H1 (cell line): ENCODE measurements around the gene MSL1. TPM values are rescaled to one million over a fixed set of nuclear protein-coding genes. Genes with fewer than 3 reads are reported as not detected.

Source experiments
- CTCF ChIA-PET: fragments of 300-600 bp; sonication (Branson Sonifier 250); formaldehyde crosslinking; loops from one replicate; lab custom pipeline; 2021; ENCODE audit not compliant: partially characterized antibody; lab: Charles Lee
- POLR2A ChIA-PET: fragments of 300-600 bp; sonication (Branson Sonifier 250); formaldehyde crosslinking; loops from one replicate; lab custom pipeline; 2021; ENCODE audit warnings: inconsistent platforms; ENCODE audit not compliant: partially characterized antibody; lab: Charles Lee
- DNase-seq, 2 experiments: peaks; one replicate each; pipeline versions ENCODE4 v3.0.0 to v3.0.0-alpha.2; 2010 to 2022; ENCODE audit warnings: low spot score in 2 of 2, low read depth in 1 of 2, mixed read lengths in 1 of 2
- FAIRE-seq: peaks from 2 replicates; lab custom pipeline; 2011; peaks lifted over from hg19 to GRCh38; lab: Jason Lieb, UNC
- H2AFZ ChIP-seq: 2 replicates; pipeline ENCODE4 v1.8.1; 2012; ENCODE audit warnings: low read length, inconsistent platforms
- H2AK5ac ChIP-seq: 2 replicates; pipeline ENCODE4 v1.6.1; 2013; ENCODE audit warnings: low read depth, low read length
- H2BK120ac ChIP-seq: replicated peaks from 2 replicates; pipeline ENCODE3; 2013; ENCODE audit warnings: low read depth, low read length, inconsistent platforms
- H2BK12ac ChIP-seq: 2 replicates; pipeline ENCODE4 v1.6.1; 2013; ENCODE audit warnings: low read depth, low read length
- H2BK15ac ChIP-seq: 2 replicates; pipeline ENCODE4 v1.6.1; 2013; ENCODE audit warnings: low read length
- H2BK20ac ChIP-seq: 2 replicates; pipeline ENCODE4 v1.6.1; 2013; ENCODE audit warnings: low read length
- H2BK5ac ChIP-seq: 2 replicates; pipeline ENCODE4 v1.6.1; 2013; ENCODE audit warnings: low read depth, low read length
- H3K14ac ChIP-seq: 2 replicates; pipeline ENCODE4 v1.6.1; 2013; ENCODE audit warnings: inconsistent platforms; ENCODE audit not compliant: insufficient read length
- H3K18ac ChIP-seq: 2 replicates; pipeline ENCODE4 v1.6.1; 2013; ENCODE audit warnings: low read length; ENCODE audit errors: extremely low read depth
- H3K23ac ChIP-seq: 2 replicates; pipeline ENCODE4 v1.6.1; 2013; ENCODE audit warnings: inconsistent platforms; ENCODE audit not compliant: insufficient read length
- H3K23me2 ChIP-seq: 2 replicates; pipeline ENCODE4 v1.6.1; 2013; ENCODE audit warnings: low read depth, low read length
- H3K27ac ChIP-seq: 2 replicates; pipeline ENCODE4 v1.6.1; 2011; ENCODE audit warnings: low read depth, low read length, inconsistent platforms
- H3K27me3 ChIP-seq, 4 experiments: replicated peaks in 1 of 4; 1 replicate in 1 of 4; 2 replicates in 3 of 4; pipeline versions ENCODE4 v1.6.1 to v1.8.1; 2011 to 2013; ENCODE audit warnings: low read length in 3 of 4, mild to moderate bottlenecking in 3 of 4, inconsistent platforms in 2 of 4, mixed read lengths in 2 of 4, moderate library complexity in 1 of 4; ENCODE audit not compliant: control insufficient read depth in 3 of 4, insufficient read depth in 3 of 4; ENCODE audit errors: extremely low read depth in 1 of 4
- H3K36me3 ChIP-seq, 4 experiments: 2 replicates each; pipeline versions ENCODE4 v1.6.1 to v1.8.1; 2011 to 2013; ENCODE audit warnings: mild to moderate bottlenecking in 4 of 4, low read length in 3 of 4, moderate library complexity in 2 of 4, control low read depth in 1 of 4, inconsistent platforms in 1 of 4; ENCODE audit not compliant: insufficient read depth in 4 of 4, control insufficient read depth in 2 of 4
- H3K4ac ChIP-seq: replicated peaks from 2 replicates; pipeline ENCODE3; 2013; ENCODE audit warnings: low read length, low read depth, mixed read lengths, inconsistent platforms; ENCODE audit not compliant: insufficient read length
- H3K4me1 ChIP-seq, 4 experiments: replicated peaks in 1 of 4; 1 replicate in 1 of 4; 2 replicates in 3 of 4; pipeline versions ENCODE4 v1.6.1 to v1.8.1; 2011 to 2013; ENCODE audit warnings: low read length in 3 of 4, inconsistent platforms in 2 of 4, mixed read lengths in 1 of 4; ENCODE audit not compliant: insufficient read depth in 4 of 4, control insufficient read depth in 3 of 4
- H3K4me2 ChIP-seq, 2 experiments: 2 replicates each; pipeline versions ENCODE4 v1.6.1 to v1.8.1; 2011 to 2013; ENCODE audit warnings: low read depth in 2 of 2, low read length in 2 of 2, control low read depth in 1 of 2, inconsistent platforms in 1 of 2, mild to moderate bottlenecking in 1 of 2; ENCODE audit not compliant: insufficient read depth in 1 of 2
- H3K4me3 ChIP-seq, 4 experiments: fragments of 200-600, 300-600 bp in 1 of 4; sonication (generic), shearing (Covaris generic), sonication (Bioruptor Twin) in 1 of 4; 2 replicates each; pipeline versions ENCODE4 v1.5.1 to v1.8.1; 2011 to 2016; ENCODE audit warnings: low read length in 4 of 4, low read depth in 3 of 4, control low read depth in 2 of 4, inconsistent platforms in 2 of 4, mild to moderate bottlenecking in 2 of 4, mixed read lengths in 1 of 4, moderate library complexity in 1 of 4; ENCODE audit not compliant: insufficient read depth in 2 of 4; ENCODE audit errors: extremely low read depth in 1 of 4
- H3K56ac ChIP-seq: replicated peaks from 2 replicates; pipeline ENCODE3; 2013; ENCODE audit warnings: low read depth, mild to moderate bottlenecking, mixed read lengths, low read length, inconsistent platforms; ENCODE audit not compliant: insufficient read length
- H3K79me1 ChIP-seq: 2 replicates; pipeline ENCODE4 v1.6.1; 2013; ENCODE audit warnings: low read depth, low read length, control low read depth
- H3K79me2 ChIP-seq, 2 experiments: 2 replicates each; pipeline versions ENCODE4 v1.6.1 to v1.8.1; 2012 to 2013; ENCODE audit warnings: low read length in 2 of 2, mild to moderate bottlenecking in 2 of 2, inconsistent platforms in 1 of 2; ENCODE audit not compliant: insufficient read depth in 2 of 2, control insufficient read depth in 1 of 2
- H3K9ac ChIP-seq, 4 experiments: replicated peaks in 1 of 4; 1 replicate in 1 of 4; 2 replicates in 3 of 4; pipeline versions ENCODE4 v1.6.1 to v1.8.1; 2011 to 2013; ENCODE audit warnings: low read depth in 3 of 4, low read length in 3 of 4, control low read depth in 2 of 4, mild to moderate bottlenecking in 2 of 4, moderate library complexity in 2 of 4, inconsistent platforms in 1 of 4; ENCODE audit errors: extremely low read depth in 1 of 4
- H3K9me3 ChIP-seq, 2 experiments: 2 replicates each; pipeline versions ENCODE4 v1.6.1 to v1.8.1; 2012 to 2013; ENCODE audit warnings: mild to moderate bottlenecking in 2 of 2, moderate library complexity in 2 of 2, control low read depth in 1 of 2, inconsistent platforms in 1 of 2, low read depth in 1 of 2, low read length in 1 of 2, mixed read lengths in 1 of 2; ENCODE audit not compliant: insufficient read depth in 2 of 2
- H4K20me1 ChIP-seq, 2 experiments: replicated peaks in 1 of 2; 2 replicates each; pipeline versions ENCODE3 to v1.8.1; 2011 to 2013; ENCODE audit warnings: inconsistent platforms in 2 of 2, low read length in 2 of 2, mild to moderate bottlenecking in 1 of 2; ENCODE audit not compliant: insufficient read depth in 2 of 2, control insufficient read depth in 1 of 2
- H4K5ac ChIP-seq: 2 replicates; pipeline ENCODE4 v1.6.1; 2013; ENCODE audit warnings: low read length, low read depth, mixed read lengths, inconsistent platforms; ENCODE audit not compliant: insufficient read length
- H4K8ac ChIP-seq: 2 replicates; pipeline ENCODE4 v1.8.0; 2013; ENCODE audit warnings: mild to moderate bottlenecking, moderate library complexity, low read length, inconsistent platforms; ENCODE audit not compliant: insufficient read depth; ENCODE audit errors: extremely low read depth
- H4K91ac ChIP-seq: replicated peaks from 2 replicates; pipeline ENCODE3; 2013; ENCODE audit warnings: low read length, mixed read lengths, inconsistent platforms; ENCODE audit not compliant: insufficient read length
- EGR1 ChIP-seq: IDR thresholded peaks from 2 replicates; pipeline ENCODE4 v1.6.1; 2011; ENCODE audit warnings: low read depth, low read length, borderline replicate concordance
- KDM1A ChIP-seq: fragments of 200-600, 300-600 bp; sonication (generic); IDR thresholded peaks from 2 replicates; pipeline ENCODE4 v1.7.1; 2016; ENCODE audit warnings: mild to moderate bottlenecking, low read length, borderline replicate concordance
- RXRA ChIP-seq: IDR thresholded peaks from 2 replicates; pipeline ENCODE4 v1.6.1; 2011; ENCODE audit warnings: low read depth, mild to moderate bottlenecking, low read length, moderate library complexity; ENCODE audit not compliant: insufficient read depth
- TCF12 ChIP-seq: IDR thresholded peaks from 2 replicates; pipeline ENCODE4 v1.6.1; 2011; ENCODE audit warnings: low read depth, mild to moderate bottlenecking, low read length
- WGBS, 2 experiments: shearing (Covaris generic) in 1 of 2; methylation state at CpG; one replicate each; pipeline versions ENCODE4 v1.1.6 to v1.1.7; 2013 to 2015; ENCODE audit warnings: low lambda C conversion rate in 2 of 2, mixed read lengths in 2 of 2, inconsistent platforms in 1 of 2, low coverage in 1 of 2, missing lambda C conversion rate in 1 of 2; ENCODE audit not compliant: insufficient replicate concordance in 2 of 2, insufficient coverage in 1 of 2, insufficient read length in 1 of 2; ENCODE audit errors: extremely low coverage in 1 of 2, missing lambda C conversion rate in 1 of 2; 5-methylcytosine and 5-hydroxymethylcytosine counted together
- polyA plus RNA-seq, 7 experiments: library from polyadenylated mRNA; depleted of rRNA in 3 of 7; stranded (reverse) in 5 of 7; unstranded in 2 of 7; fragments of >200 nt in 5 of 7; fragments of 200-250 nt in 2 of 7; gene quantifications; 1 replicate in 5 of 7; 2 replicates in 1 of 7; 4 replicates in 1 of 7; pipeline versions ENCODE4 v1.2.1 to v1.2.3, GENCODE V29; 2011 to 2013; ENCODE audit warnings: missing spikeins in 2 of 7, mixed read lengths in 2 of 7
- total RNA-seq: library from RNA; stranded (reverse); fragmentation: NEBNext Ultra II Directional; extraction: Animal tissue kit (Norgen Biotek cat#: 25700); gene quantifications from 2 replicates; pipeline ENCODE4 v1.2.1, GENCODE V29; 2021
- TF ChIP-seq, protein P1 (sequence below): IDR thresholded peaks from 2 replicates; pipeline ENCODE4 v1.6.1; 2012; ENCODE audit warnings: inconsistent platforms

Gene MSL1
- total and polyA plus RNA-seq, 2 of the 8 experiments (the other 6 are each of a cell fraction or from before 2014, with no cell fraction given), result 24.1 to 66.5 TPM

DNA sequence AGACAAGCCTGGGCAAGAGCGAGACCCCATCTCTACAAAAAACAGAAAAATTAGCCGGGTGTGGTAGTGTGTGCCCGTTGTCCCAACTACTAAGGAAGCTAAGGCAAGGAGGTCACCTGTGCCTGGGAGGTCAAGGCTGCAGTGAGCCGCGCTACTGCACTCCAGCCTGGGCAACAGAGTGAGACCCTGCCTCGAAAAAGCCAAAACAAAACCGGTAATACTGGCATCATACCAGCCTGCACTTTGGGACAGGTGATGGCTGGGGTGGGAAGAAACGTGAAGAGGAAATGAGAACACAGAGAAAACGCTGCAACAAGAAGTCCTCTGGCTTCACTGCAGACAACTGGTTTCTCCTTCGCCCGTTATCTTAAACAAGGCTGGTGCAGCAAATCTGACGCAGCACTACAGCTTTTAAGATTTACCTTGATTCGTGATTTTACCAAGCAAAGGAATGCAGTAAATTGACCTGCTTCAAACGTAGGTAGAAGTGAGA is 17.8 kb downstream of the MSL1 start:
- Histone ChIP-seq H3K4me2 (peak overlapping the region; percentile 78 to 87), H2BK5ac (peak overlapping the region; percentile 89), H3K23me2 (peaks cover 9% of the 10 kb centered on the region), H3K79me1 (0 out of 2 replicates have a peak, but pooled peaks cover 6% of the 10 kb centered on the region), H3K9me3 (no peaks in the 10 kb centered on the region), H3K18ac (peak overlapping the region; percentile 71), H2BK120ac (no peak overlapping the region), H3K4me3 (peak overlapping the region; percentile 51 to 88 (median 68)), H2BK12ac (peak overlapping the region; percentile 83; the same call in 1 of the 2 replicates), H4K8ac (no peak overlapping the region; the same call in 1 of the 2 replicates), H3K4me1 (peaks cover 0 to 4% (median 1%) of the 10 kb centered on the region in 4 experiments; a peak in 2 of 7 replicates), H3K79me2 (peaks cover 0 to 23% of the 10 kb centered on the region in 2 experiments; a peak in 3 of 4 replicates), H3K56ac (no peak overlapping the region), H3K36me3 (peaks cover 9 to 39% (median 21%) of the 10 kb centered on the region in 4 experiments), H3K4ac (no peak overlapping the region), H3K27ac (peak overlapping the region; percentile 84), H3K23ac (no peak overlapping the region), H3K14ac (no peak overlapping the region), H4K20me1 (no peaks in the 10 kb centered on the region), H4K5ac (peak overlapping the region; percentile 70), H4K91ac (peak overlapping the region; percentile 8), H2AK5ac (0 out of 2 replicates have a peak overlapping the region, but pooled peaks have one; percentile 82), H2AFZ (no peak overlapping the region), H3K27me3 (no peaks in the 10 kb centered on the region), H3K9ac (peak overlapping the region in 3 of 4 experiments; percentile 71 to 97 (median 78); a peak in 6 of 7 replicates), H2BK20ac (no peak overlapping the region), H2BK15ac (0 out of 2 replicates have a peak overlapping the region, but pooled peaks have one; percentile 72)
- POLR2A ChIA-PET, result interaction anchor here (0.6 to 5.9 kb wide), 33 partner anchors 10 to 1549 kb away, joined by 3 to 90 read pairs (median 5); partner anchors contain the start of genes EIF1, MSL1, NR1D1 and PSMD3
- CTCF ChIA-PET, result interaction anchor here (0.6 to 1.9 kb wide), 10 partner anchors 16 to 1540 kb away, joined by 3 to 9 read pairs (median 3); no protein-coding TSS in a partner anchor
- FAIRE-seq (no peak), DNase-seq (no peak)
- TF ChIP-seq, protein P1, sequence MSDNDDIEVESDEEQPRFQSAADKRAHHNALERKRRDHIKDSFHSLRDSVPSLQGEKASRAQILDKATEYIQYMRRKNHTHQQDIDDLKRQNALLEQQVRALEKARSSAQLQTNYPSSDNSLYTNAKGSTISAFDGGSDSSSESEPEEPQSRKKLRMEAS, result no peak
- no peak for TF ChIP-seq EGR1
- no peak for TF ChIP-seq RXRA
- peak; percentile 51; the same call in 1 of the 2 replicates for TF ChIP-seq KDM1A
- no peak for TF ChIP-seq TCF12
- 56% methylated on average over 14 of the region's 14 CpGs; no CpG with 5 or more reads in 1 of the 2 experiments for WGBS, 2 experiments
